ENCODE data around the gene RIOK3.

Gene RIOK3

DNA sequence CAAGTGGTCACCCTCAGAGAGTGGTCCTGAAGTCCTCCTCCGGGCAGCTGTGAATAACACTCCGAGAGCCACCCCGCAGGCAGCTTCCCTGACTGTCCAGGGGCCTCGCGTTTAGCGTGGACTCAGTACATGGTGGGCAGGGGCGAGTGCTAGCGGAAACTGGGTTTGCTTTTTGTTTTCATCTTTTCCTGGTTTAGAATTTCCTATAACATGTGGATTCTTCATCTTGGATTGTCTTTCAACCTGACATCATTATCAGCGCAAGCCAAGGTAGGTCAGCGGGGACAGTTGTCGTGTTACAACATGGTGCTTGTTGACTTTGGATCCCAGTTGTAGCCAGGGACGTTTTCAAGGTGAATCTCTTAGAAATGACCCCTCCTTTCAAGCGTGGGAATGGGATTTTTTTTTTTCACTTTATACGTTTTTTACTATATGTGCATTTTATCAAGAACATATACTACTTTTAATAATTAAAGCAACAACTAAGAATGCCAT lies 71.2 kb downstream of the RIOK3 start:
- DNase-seq (ENCODE audit: low spot score): no peak
- in situ Hi-C loops (cut with MboI; ENCODE audit: low sequenced_read_pairs, unreplicated experiment): no loop called here
- TF ChIP-seq, protein P1, sequence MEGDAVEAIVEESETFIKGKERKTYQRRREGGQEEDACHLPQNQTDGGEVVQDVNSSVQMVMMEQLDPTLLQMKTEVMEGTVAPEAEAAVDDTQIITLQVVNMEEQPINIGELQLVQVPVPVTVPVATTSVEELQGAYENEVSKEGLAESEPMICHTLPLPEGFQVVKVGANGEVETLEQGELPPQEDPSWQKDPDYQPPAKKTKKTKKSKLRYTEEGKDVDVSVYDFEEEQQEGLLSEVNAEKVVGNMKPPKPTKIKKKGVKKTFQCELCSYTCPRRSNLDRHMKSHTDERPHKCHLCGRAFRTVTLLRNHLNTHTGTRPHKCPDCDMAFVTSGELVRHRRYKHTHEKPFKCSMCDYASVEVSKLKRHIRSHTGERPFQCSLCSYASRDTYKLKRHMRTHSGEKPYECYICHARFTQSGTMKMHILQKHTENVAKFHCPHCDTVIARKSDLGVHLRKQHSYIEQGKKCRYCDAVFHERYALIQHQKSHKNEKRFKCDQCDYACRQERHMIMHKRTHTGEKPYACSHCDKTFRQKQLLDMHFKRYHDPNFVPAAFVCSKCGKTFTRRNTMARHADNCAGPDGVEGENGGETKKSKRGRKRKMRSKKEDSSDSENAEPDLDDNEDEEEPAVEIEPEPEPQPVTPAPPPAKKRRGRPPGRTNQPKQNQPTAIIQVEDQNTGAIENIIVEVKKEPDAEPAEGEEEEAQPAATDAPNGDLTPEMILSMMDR (IDR thresholded peaks at IDR 0.05; ENCODE audit: borderline replicate concordance, control extremely low read depth, extremely low read depth, insufficient read depth, missing control alignments): no peak

DNA sequence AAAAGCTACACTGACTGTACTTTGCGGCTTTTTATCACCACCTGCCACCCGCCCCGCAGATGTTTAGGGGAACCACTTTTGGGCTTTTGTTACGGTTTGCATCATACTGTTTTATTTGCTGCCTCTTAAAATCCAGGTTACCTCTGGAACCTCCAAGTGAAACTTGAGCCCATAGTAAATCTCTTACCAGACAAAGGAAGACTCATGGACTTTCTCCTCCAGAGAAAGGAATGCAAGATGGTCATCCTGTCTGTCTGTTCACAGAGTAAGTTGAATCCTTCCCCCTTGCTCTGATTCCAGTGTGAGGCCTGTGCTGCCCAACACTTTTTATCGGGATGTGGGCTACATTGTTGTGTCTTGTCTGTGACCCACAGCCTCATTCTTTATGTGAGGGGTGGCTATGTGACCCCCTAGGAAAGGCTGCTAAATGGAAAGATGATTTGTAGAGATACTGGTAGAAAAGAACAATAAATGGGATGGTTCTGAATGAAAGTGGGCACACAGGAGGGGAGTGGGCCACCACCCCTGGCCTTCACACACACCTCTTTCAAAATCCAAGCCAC lies 73.5 kb downstream of the RIOK3 start:
- in situ Hi-C loops (cut with MboI; ENCODE audit: low sequenced_read_pairs, unreplicated experiment): no loop called here
- TF ChIP-seq, protein P1 (IDR thresholded peaks at IDR 0.05; ENCODE audit: borderline replicate concordance, control extremely low read depth, extremely low read depth, insufficient read depth, missing control alignments): no peak
- no peak for DNase-seq (ENCODE audit: low spot score)

DNA sequence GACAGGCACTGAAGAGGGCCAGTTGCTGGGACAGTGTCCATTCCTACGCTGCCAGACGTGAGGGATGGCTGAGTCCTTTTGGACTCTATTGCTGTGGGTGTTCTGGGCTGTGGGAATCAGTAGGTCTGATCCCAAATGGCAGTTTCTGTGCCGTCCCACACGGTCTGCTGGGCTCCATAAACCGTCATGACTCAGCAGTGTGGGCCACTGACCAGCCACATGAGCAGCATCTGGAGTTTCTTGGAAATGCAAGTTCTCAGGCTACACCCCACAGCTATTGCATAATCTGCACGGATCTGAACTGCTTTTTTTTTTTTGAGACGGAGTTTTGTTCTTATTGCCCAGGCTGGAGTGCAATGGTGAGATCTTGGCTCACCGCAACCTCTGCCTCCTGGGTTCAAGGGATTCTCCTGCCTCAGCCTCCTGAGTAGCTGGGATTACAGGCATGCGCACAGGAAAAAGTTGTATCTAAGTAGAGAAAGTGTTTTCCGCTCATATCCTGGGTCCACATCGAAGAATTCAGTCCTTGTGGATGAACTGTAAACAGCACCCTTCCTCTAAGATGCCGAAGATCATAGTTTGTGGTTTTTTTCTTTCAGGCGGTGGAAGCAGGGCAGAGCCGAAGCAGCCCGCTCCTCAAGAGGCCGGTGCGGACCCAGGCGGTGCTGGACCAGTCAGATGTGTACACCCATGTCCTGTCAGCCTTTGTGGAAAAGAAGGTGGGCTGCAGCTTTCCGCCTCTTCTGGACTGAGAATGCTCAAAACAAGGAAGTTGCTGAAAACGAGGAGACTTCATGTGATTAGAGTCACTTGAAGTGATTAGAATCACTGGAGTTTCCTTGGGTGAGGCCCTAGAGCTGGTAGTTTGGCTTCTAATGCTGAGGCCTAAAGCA lies 75.7 kb downstream of the RIOK3 start:
- in situ Hi-C loops (cut with MboI; ENCODE audit: low sequenced_read_pairs, unreplicated experiment): no loop called here

DNA sequence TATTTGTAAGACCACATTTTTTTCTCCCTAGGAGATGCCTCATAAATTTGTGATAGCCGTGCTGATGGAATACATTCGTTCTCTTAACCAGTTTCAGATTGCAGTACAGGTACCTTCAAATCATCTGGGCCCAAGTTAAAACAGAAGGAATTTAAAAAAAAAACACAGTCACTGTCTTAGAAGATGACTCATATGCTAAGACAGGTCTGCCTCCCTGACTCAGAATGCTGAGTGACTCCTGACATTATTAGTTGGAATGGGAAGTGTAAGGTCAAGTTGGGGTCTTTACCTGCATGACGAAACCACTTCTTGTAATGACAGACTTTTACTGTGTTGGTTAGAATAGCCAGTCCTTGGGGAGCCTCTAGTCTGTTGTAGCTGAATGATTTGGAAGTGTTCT lies 76.5 kb downstream of the RIOK3 start:
- no peak for DNase-seq (ENCODE audit: low spot score)
- TF ChIP-seq, protein P1 (IDR thresholded peaks at IDR 0.05; ENCODE audit: borderline replicate concordance, control extremely low read depth, extremely low read depth, insufficient read depth, missing control alignments): no peak
- in situ Hi-C loops (cut with MboI; ENCODE audit: low sequenced_read_pairs, unreplicated experiment): no loop called here

More for the DNA sequence above, 75.7 kb downstream of the RIOK3 start:
- TF ChIP-seq, protein P1 (IDR thresholded peaks at IDR 0.05; ENCODE audit: borderline replicate concordance, control extremely low read depth, extremely low read depth, insufficient read depth, missing control alignments): no peak
- DNase-seq (ENCODE audit: low spot score): no peak

DNA sequence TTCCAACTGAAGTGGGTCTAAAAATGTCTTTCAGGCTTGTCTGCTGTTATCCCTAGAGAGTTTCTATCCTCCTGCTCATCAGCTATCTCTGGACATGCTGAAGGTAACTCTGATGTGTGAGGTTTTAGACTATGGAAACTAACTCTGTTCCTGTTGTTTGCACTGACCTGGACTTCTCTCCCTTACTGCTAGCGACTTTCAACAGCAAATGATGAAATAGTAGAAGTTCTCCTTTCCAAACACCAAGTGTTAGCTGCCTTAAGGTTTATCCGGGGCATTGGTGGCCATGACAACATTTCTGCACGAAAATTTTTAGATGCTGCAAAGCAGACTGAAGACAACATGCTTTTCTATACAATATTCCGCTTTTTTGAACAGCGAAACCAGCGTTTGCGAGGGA lies 77.1 kb downstream of the RIOK3 start:
- TF ChIP-seq, protein P1 (IDR thresholded peaks at IDR 0.05; ENCODE audit: borderline replicate concordance, control extremely low read depth, extremely low read depth, insufficient read depth, missing control alignments): no peak
- DNase-seq (ENCODE audit: low spot score): no peak
- in situ Hi-C loops (cut with MboI; ENCODE audit: low sequenced_read_pairs, unreplicated experiment): no loop called here

DNA sequence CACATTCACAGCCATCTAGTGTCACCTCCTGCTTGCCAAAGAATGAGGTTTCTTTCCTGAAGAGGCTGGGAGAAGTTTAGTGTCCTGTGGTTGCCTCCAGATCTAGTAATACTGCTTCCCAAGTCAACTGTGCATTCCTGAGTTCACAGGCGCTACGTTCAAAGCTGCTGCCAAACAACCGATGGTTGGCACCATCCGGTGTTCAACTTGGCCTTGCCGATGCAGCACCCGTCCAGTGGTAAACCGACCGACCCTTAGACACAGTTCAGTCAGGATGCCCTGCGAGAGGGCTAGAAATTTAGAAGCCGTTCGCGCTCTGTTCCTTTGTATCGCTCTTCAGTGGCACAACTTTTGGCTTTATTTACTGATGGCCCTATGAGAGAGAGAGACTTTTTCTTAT lies 78.8 kb downstream of the RIOK3 start:
- in situ Hi-C loops (cut with MboI; ENCODE audit: low sequenced_read_pairs, unreplicated experiment): no loop called here
- TF ChIP-seq, protein P1 (IDR thresholded peaks at IDR 0.05; ENCODE audit: borderline replicate concordance, control extremely low read depth, extremely low read depth, insufficient read depth, missing control alignments): no peak
- no peak for DNase-seq (ENCODE audit: low spot score)

Data from GM13976 (cell line).